K562 (cell line): ENCODE data around the gene MTHFR. TPM values are rescaled to one million over a fixed set of nuclear protein-coding genes. Genes with fewer than 3 reads are reported as not detected.

Experiments
- ASH1L ChIP-seq: fragments of 450-650 bp; IDR thresholded peaks from 2 replicates; pipeline ENCODE4 v1.6.1; 2018; ENCODE audit warnings: borderline replicate concordance, mild to moderate bottlenecking, low read depth; ENCODE audit not compliant: partially characterized antibody
- HNRNPK ChIP-seq: fragments of 200-400 bp; formaldehyde crosslinking; IDR thresholded peaks from one replicate; pipeline ENCODE4 v1.6.1; 2018; ENCODE audit warnings: mild to moderate bottlenecking, low read depth, low read length; ENCODE audit not compliant: poor library complexity, severe bottlenecking
- HSF4 ChIP-seq: fragments of 250-450 bp; sonication (Bioruptor Pico); IDR thresholded peaks from 2 replicates; pipeline ENCODE4 v2.1.2; 2022; ENCODE audit warnings: mild to moderate bottlenecking, moderate library complexity, borderline replicate concordance
- MCM5 ChIP-seq: fragments of 450-650 bp; IDR thresholded peaks from 2 replicates; pipeline ENCODE4 v1.6.1; 2016; ENCODE audit warnings: low read depth
- MYNN ChIP-seq, 2 experiments: sonication (generic); formaldehyde crosslinking in 1 of 2; IDR thresholded peaks; 2 replicates each; pipeline versions ENCODE4 v1.5.0 to v1.6.1; 2016 to 2020; ENCODE audit warnings: antibody characterized with exemption in 1 of 2, missing genetic modification reagents in 1 of 2
- NBN ChIP-seq: fragments of 450-650 bp; IDR thresholded peaks from 2 replicates; pipeline ENCODE4 v1.6.1; 2016; ENCODE audit warnings: low read depth, mild to moderate bottlenecking
- NELFE ChIP-seq: IDR thresholded peaks from 2 replicates; pipeline ENCODE4 v1.6.1; 2011; ENCODE audit warnings: mild to moderate bottlenecking; ENCODE audit not compliant: insufficient read depth, insufficient read length
- NEUROD1 ChIP-seq: fragments of 150-350 bp; IDR thresholded peaks from 2 replicates; pipeline ENCODE4 v1.6.1; 2014; ENCODE audit warnings: borderline replicate concordance, low read length, low read depth; ENCODE audit not compliant: partially characterized antibody
- PTTG1 ChIP-seq: fragments of 450-650 bp; IDR thresholded peaks from 2 replicates; pipeline ENCODE4 v1.6.1; 2016; ENCODE audit warnings: low read depth, mild to moderate bottlenecking, missing genetic modification characterization, missing compliant biosample characterization
- RAD21 ChIP-seq, 2 experiments: fragments of 250-450 bp in 1 of 2; fragments of 450-650 bp in 1 of 2; sonication (Bioruptor Pico) in 1 of 2; formaldehyde crosslinking in 1 of 2; IDR thresholded peaks in 1 of 2; conservative IDR thresholded peaks in 1 of 2; 2 replicates each; pipeline versions ENCODE4 v1.4.0 to v1.8.0; 2020 to 2022; ENCODE audit warnings: mild to moderate bottlenecking in 2 of 2, moderate library complexity in 1 of 2
- RBM25 ChIP-seq: fragments of 200-400 bp; formaldehyde crosslinking; IDR thresholded peaks from 2 replicates; pipeline ENCODE4 v1.6.1; 2018; ENCODE audit warnings: low read length, low read depth, moderate library complexity; ENCODE audit not compliant: severe bottlenecking
- TCF3 ChIP-seq: sonication (generic); formaldehyde crosslinking; IDR thresholded peaks from 2 replicates; pipeline ENCODE4 v1.4.0; 2020; ENCODE audit warnings: mild to moderate bottlenecking, missing genetic modification reagents
- TCF7 ChIP-seq: sonication (generic); IDR thresholded peaks from 2 replicates; pipeline ENCODE4 v1.6.1; 2016; ENCODE audit warnings: antibody characterized with exemption, borderline replicate concordance
- TEAD4 ChIP-seq, 2 experiments: sonication (generic) in 1 of 2; formaldehyde crosslinking in 1 of 2; IDR thresholded peaks; 2 replicates each; pipeline versions ENCODE4 v1.6.1 to v1.8.0; 2012 to 2022; ENCODE audit warnings: borderline replicate concordance in 1 of 2, inconsistent platforms in 1 of 2, low read length in 1 of 2, mild to moderate bottlenecking in 1 of 2, missing genetic modification reagents in 1 of 2
- TFAM ChIP-seq: fragments of 250-450 bp; sonication (Bioruptor Pico); conservative IDR thresholded peaks from 2 replicates; pipeline ENCODE4 v1.5.0; 2021; ENCODE audit warnings: mild to moderate bottlenecking, moderate library complexity
- TSC22D4 ChIP-seq: fragments of 450-650 bp; IDR thresholded peaks from 2 replicates; pipeline ENCODE4 v1.6.1; 2016; ENCODE audit warnings: missing genetic modification characterization, missing biosample characterization, control low read depth
- XRCC4 ChIP-seq: IDR thresholded peaks from one replicate; pipeline ENCODE4 v1.6.1; 2011; ENCODE audit not compliant: insufficient read depth, insufficient read length; ENCODE audit errors: extremely low read depth
- ZBED1 ChIP-seq: IDR thresholded peaks from 2 replicates; pipeline ENCODE4 v1.6.1; 2014
- ZFP30 ChIP-seq: fragments of 250-450 bp; sonication (Bioruptor Pico); IDR thresholded peaks from 2 replicates; pipeline ENCODE4 v1.8.0; 2022; ENCODE audit warnings: moderate library complexity, mild to moderate bottlenecking, inconsistent platforms, borderline replicate concordance
- ZNF143 ChIP-seq: sonication (generic); formaldehyde crosslinking; IDR thresholded peaks from 2 replicates; pipeline ENCODE4 v1.9.0; 2022; ENCODE audit warnings: mild to moderate bottlenecking, missing genetic modification reagents
- ZNF23 ChIP-seq: fragments of 250-450 bp; sonication (Bioruptor Pico); IDR thresholded peaks from 2 replicates; pipeline ENCODE4 v1.4.0; 2020; ENCODE audit warnings: mild to moderate bottlenecking
- ZNF232 ChIP-seq: sonication (generic); formaldehyde crosslinking; IDR thresholded peaks from 2 replicates; pipeline ENCODE4 v1.8.0; 2022; ENCODE audit warnings: mild to moderate bottlenecking, missing genetic modification reagents
- polyA plus RNA-seq, 8 experiments: library from polyadenylated mRNA; depleted of rRNA in 4 of 8; stranded (reverse) in 5 of 8; unstranded in 3 of 8; fragments of >200 nt; fragmentation: Nextera tagmentation in 2 of 8; fragmentation: Illumina TruSeq in 1 of 8; extraction: Ambion mirVana in 2 of 8; extraction: Trizol in 1 of 8; gene quantifications; 2 replicates each; pipeline versions ENCODE4 v1.2.1 to v1.2.3, GENCODE V29; 2011 to 2014; ENCODE audit warnings: inconsistent platforms in 1 of 8, missing spikeins in 1 of 8
- total RNA-seq, 7 experiments: library from RNA; depleted of rRNA in 6 of 7; stranded (reverse); fragments of >200 nt in 6 of 7; fragmentation: Illumina TruSeq in 2 of 7; extraction: Trizol in 2 of 7; gene quantifications; 2 replicates each; pipeline versions ENCODE4 v1.2.1 to v1.2.3, GENCODE V29; 2011 to 2021; ENCODE audit warnings: low replicate concordance in 1 of 7
- TF ChIP-seq, protein P1 (sequence below): fragments of 250-450 bp; sonication (Bioruptor Pico); IDR thresholded peaks from 2 replicates; pipeline ENCODE4 v1.8.0; 2022; ENCODE audit warnings: inconsistent platforms
- TF ChIP-seq, protein P2 (sequence below): sonication (generic); formaldehyde crosslinking; IDR thresholded peaks from 2 replicates; pipeline ENCODE4 v1.8.1; 2023; ENCODE audit warnings: mild to moderate bottlenecking, missing genetic modification reagents

The MTHFR gene
- total and polyA plus RNA-seq, 9 of the 15 experiments (the other 6 are each of a cell fraction or from before 2014, with no cell fraction given): 5.0 to 104 (median 62.6) TPM

DNA sequence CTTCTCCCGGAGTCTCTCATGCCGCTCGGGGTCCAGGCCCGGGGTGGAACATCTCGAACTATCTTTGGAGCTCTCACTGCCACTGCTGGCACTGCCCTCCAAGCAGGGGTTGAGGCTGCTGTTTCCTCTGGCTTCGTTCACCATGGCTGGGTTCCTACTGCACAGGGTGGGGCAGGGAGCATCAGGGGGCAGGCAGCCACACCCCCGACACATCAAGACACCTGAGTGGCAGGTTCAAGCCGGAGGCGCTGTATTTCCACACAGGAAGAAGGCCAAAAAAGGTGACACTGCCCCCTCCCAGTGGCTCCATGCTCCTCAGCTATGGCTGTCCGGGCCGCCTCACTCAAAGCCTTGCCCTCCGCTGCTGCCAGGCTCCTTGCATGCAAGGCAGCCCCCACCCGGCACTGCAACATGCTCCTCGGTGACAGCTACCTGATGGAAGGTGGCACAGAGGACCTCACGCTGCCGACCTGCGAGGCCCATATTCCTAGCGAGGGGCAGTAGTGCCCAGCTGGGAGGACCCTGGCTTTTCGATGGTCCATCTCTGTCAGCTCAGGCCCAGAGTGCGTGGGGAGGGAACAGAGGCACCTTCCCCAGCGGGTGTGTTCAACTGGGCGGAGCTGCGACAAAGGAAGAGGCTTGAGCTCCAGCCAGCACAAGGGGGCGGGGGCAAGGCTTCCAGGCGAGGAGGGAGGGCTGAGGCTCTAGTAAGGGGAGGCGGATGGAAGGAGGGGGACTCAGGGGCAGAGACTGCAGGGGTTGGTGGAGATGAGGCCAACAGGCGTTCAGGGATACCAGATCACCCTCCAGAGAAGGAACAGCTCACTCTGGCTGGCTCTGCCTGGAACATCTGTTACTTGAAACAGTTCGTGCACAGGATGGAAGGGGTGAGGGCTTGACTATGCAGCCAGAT, 2.5 kb downstream of the MTHFR start (continued):
- no peak for TF ChIP-seq HNRNPK
- TF ChIP-seq ZFP30 (CRISPR knock-in tag): no peak
- TF ChIP-seq, protein P1, sequence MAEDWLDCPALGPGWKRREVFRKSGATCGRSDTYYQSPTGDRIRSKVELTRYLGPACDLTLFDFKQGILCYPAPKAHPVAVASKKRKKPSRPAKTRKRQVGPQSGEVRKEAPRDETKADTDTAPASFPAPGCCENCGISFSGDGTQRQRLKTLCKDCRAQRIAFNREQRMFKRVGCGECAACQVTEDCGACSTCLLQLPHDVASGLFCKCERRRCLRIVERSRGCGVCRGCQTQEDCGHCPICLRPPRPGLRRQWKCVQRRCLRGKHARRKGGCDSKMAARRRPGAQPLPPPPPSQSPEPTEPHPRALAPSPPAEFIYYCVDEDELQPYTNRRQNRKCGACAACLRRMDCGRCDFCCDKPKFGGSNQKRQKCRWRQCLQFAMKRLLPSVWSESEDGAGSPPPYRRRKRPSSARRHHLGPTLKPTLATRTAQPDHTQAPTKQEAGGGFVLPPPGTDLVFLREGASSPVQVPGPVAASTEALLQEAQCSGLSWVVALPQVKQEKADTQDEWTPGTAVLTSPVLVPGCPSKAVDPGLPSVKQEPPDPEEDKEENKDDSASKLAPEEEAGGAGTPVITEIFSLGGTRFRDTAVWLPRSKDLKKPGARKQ (CRISPR knock-in tag): no peak
- no peak for TF ChIP-seq NEUROD1
- TF ChIP-seq MCM5: no peak
- peak in 1 of 2 experiments; percentile 4; a peak in 1 of 4 replicates for TF ChIP-seq RAD21 (CRISPR knock-in tag; conservative IDR thresholded peaks at IDR 0.05 in 1 of 2, IDR thresholded peaks at IDR 0.05 in 1 of 2)
- peak; percentile 73; the same call in 1 of the 2 replicates for TF ChIP-seq ZBED1
- TF ChIP-seq TCF7: peak; percentile 18; the same call in 1 of the 2 replicates
- TF ChIP-seq TFAM (CRISPR knock-in tag): no peak
- TF ChIP-seq RBM25: no peak
- TF ChIP-seq XRCC4: no peak
- no peak; the same call in 1 of the 2 replicates for TF ChIP-seq TCF3 (CRISPR knock-in tag)
- peak; percentile 52; the same call in 1 of the 2 replicates for TF ChIP-seq ZNF143 (CRISPR knock-in tag)
- no peak for TF ChIP-seq TSC22D4 (tag)
- no peak for TF ChIP-seq HSF4 (CRISPR knock-in tag)
- TF ChIP-seq MYNN (IDR thresholded peaks at IDR 0.05): peak; percentile 70
- TF ChIP-seq MYNN (CRISPR knock-in tag; IDR thresholded peaks at IDR 0.05): no peak
- TF ChIP-seq TEAD4 (IDR thresholded peaks at IDR 0.05; ENCODE audit: low read length): no peak
- TF ChIP-seq TEAD4 (CRISPR knock-in tag; IDR thresholded peaks at IDR 0.05; ENCODE audit: borderline replicate concordance): no peak
- TF ChIP-seq NELFE: no peak
- TF ChIP-seq ZNF232 (CRISPR knock-in tag): no peak
- TF ChIP-seq NBN: peak; percentile 10; the same call in 1 of the 2 replicates
- TF ChIP-seq PTTG1 (tag): no peak
- no peak for TF ChIP-seq ASH1L
- TF ChIP-seq, protein P2, sequence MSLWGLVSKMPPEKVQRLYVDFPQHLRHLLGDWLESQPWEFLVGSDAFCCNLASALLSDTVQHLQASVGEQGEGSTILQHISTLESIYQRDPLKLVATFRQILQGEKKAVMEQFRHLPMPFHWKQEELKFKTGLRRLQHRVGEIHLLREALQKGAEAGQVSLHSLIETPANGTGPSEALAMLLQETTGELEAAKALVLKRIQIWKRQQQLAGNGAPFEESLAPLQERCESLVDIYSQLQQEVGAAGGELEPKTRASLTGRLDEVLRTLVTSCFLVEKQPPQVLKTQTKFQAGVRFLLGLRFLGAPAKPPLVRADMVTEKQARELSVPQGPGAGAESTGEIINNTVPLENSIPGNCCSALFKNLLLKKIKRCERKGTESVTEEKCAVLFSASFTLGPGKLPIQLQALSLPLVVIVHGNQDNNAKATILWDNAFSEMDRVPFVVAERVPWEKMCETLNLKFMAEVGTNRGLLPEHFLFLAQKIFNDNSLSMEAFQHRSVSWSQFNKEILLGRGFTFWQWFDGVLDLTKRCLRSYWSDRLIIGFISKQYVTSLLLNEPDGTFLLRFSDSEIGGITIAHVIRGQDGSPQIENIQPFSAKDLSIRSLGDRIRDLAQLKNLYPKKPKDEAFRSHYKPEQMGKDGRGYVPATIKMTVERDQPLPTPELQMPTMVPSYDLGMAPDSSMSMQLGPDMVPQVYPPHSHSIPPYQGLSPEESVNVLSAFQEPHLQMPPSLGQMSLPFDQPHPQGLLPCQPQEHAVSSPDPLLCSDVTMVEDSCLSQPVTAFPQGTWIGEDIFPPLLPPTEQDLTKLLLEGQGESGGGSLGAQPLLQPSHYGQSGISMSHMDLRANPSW (CRISPR knock-in tag): no peak
- TF ChIP-seq ZNF23: no peak
